HG02884 (cell line): ENCODE results near the gene FFAR1.
A peak's percentile ranks its signal among the peaks of the same experiment; 100 is the strongest.

Source experiments
- ATAC-seq: cut with Tn5 transposase; IDR thresholded peaks from one replicate; pipeline ENCODE4 v1.9.1; 2021; ENCODE audit warnings: mild to moderate bottlenecking, moderate library complexity; ENCODE audit not compliant: unreplicated experiment

Gene FFAR1, protein sequence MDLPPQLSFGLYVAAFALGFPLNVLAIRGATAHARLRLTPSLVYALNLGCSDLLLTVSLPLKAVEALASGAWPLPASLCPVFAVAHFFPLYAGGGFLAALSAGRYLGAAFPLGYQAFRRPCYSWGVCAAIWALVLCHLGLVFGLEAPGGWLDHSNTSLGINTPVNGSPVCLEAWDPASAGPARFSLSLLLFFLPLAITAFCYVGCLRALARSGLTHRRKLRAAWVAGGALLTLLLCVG (N-terminal part only)

DNA sequence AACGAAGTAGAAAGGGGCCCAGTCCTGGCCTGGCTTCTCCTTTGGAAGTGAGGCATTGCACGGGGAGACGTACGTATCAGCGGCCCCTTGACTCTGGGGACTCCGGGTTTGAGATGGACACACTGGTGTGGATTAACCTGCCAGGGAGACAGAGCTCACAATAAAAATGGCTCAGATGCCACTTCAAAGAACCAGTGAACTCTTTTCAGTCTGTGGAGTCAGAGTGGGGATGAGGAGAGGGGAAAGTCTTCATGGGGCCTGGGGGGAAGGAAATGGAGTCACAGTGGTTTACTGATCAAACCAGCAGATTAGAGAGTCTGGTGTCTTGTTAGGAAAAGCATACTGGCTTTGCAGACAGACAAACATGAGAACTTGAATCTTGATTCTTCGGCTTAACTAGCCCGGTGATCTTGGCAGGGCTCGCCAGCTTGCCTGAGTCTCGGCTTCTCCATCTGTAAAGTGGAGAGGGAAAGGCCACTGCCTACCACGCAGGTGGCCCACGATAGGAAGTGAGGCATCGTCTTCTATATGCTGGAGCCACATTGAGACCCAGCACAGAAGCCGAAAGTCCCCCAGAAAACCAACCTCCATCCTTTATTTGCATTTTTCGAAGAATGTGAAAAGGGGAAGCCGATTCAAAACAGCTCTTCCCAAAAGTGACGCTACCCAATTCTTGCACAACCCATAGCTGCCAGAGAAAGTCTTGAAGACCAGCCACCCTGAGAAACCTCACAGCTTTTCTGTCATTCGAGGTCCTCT lies at the start of gene FFAR1:
TSS of gene FFAR1 (plus strand) at position 732 of the 759 bp plus-strand sequence. CDS start 3,650 bp downstream, outside the sequence.
- peak; percentile 51 for ATAC-seq

DNA sequence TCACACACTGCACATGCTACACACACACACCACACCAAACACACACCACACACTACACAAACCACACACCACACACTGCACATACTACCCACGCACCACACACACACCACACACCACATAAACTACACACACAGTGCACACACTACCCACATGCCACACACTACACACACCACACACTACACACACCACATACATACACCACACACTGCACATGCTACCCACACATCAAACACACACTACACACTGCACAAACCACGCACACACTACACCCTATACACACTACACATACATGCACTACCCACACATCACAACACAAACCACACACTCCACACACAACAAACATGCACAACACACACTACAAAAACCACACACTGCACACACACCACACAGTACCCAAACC lies 49.8 kb upstream of the FFAR1 start:
- no peak for ATAC-seq

DNA sequence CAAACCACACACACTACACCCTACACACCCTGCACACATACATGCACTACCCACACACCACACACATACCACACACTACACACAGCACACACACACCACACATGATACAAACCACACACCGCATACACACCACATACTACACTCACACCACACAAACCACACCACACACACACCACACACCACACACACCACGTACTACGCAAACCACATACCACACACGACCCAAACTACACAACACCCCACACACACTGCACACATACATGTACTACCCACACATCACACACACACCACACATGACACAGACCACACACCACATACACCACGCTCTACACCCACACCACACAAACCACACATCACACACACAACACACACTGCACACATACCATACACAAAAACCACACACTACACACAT lies 49.1 kb upstream of the FFAR1 start:
- ATAC-seq, result no peak

DNA sequence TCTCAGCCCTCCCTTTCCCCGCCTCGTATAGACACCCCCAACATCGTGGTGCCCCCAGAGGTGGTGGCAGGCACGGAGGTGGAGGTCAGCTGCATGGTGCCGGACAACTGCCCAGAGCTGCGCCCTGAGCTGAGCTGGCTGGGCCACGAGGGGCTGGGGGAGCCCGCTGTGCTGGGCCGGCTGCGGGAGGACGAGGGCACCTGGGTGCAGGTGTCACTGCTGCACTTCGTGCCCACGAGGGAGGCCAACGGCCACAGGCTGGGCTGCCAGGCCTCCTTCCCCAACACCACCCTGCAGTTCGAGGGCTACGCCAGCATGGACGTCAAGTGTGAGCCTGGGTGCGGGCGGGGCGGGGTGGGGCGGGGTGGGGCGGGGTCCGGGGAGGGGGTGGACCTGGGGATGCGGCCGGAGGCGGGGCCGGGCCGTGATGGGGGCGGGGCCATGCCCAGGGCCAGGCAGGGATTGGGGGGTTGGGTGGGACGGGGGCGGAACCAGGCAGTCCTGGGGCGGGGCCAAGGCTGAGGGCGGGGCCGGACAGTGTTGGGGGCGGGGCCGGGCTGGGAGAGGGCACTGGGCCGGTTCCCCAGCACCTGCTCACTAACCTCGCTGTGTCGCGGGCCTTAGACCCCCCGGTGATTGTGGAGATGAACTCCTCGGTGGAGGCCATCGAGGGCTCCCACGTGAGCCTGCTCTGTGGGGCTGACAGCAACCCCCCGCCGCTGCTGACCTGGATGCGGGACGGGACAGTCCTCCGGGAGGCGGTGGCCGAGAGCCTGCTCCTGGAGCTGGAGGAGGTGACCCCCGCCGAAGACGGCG lies 48.0 kb upstream of the FFAR1 start:
- ATAC-seq, result no peak

DNA sequence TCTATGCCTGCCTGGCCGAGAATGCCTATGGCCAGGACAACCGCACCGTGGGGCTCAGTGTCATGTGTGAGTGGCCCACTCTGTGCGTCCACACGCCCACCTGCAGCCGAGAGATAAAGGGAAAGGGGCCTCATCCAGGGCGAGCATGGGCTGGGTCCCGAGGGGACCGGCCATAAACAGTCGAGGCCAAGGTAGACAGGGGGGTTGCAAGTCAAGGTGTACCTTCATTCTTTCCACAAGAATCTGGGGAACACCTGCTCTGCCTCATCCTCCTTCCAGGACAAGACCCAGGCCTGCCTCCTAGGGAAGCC lies 47.4 kb upstream of the FFAR1 start:
- ATAC-seq, result no peak

DNA sequence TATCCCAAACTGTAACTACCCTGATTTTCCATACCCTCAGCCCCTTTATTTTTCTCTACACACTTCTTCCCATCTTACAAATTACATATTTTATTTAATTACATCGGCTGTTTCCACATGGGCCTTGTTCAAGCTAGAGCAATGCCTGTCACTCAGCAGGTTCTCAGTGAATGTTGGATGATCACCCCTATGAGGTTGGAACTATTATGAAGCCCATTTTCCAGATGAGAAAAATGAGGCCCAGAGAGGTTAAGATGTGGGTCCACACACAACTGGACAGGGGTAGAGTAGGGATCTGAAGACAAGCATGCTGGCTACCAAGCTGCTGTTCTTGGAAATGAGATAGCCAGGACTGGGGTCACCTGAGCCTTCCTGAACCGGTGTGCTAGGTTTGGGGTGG lies 45.7 kb upstream of the FFAR1 start:
- no peak for ATAC-seq

DNA sequence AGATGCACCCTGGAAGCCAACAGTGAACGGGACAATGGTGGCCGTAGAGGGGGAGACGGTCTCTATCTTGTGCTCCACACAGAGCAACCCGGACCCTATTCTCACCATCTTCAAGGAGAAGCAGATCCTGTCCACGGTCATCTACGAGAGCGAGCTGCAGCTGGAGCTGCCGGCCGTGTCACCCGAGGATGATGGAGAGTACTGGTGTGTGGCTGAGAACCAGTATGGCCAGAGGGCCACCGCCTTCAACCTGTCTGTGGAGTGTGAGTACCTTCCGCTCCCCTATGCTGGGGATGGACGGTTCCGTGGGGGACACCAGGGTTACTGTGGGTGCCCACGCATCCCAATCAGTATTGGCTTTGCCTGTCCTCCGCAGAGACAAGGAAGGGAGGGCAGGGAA lies 45.3 kb upstream of the FFAR1 start:
- ATAC-seq, result no peak

DNA sequence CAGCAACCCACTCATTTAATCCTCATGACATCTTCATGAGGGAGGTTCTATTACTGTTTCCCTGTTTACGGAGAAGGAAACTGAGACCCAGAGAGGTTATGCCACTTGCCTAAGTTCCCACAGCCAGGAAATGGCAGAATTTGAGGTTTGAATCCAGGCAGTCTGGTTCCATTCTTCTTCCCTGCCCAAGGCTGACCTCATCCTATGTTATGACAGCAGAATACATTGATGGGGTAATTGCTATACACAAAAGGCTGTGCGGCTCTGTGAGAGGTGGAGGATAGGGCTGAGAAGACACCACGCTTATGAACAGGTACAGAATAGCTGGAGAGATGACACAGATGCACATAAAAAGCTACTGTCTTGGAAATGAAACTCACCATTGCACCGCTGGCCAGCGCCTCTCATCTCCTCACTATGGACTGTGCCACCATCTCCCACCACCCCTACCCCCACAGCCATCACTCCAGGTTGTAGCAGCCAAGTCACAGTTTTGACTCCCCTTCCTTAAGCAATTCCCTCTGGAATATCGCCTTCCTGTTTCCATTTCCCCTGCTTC lies 44.3 kb upstream of the FFAR1 start:
- no peak for ATAC-seq

DNA sequence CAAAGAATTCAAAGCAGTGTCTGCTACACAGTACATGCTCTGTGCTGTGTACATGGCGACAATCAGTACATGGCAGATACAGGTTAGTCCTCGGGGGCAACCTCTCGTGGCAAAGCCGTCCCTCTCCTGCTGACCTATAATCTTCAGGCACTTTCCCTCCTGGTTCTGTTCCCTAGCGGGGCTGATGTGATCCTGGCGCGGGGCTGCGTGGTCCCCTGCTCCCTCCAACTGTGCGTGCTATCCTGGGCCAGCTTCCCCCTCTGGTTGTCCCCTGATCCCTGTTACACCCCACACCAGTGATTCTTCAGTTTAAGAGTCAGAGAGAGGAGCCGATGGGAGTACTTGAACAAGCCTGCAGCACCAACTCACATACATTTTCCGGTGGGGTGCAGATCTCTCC lies 43.7 kb upstream of the FFAR1 start:
- ATAC-seq, result no peak

DNA sequence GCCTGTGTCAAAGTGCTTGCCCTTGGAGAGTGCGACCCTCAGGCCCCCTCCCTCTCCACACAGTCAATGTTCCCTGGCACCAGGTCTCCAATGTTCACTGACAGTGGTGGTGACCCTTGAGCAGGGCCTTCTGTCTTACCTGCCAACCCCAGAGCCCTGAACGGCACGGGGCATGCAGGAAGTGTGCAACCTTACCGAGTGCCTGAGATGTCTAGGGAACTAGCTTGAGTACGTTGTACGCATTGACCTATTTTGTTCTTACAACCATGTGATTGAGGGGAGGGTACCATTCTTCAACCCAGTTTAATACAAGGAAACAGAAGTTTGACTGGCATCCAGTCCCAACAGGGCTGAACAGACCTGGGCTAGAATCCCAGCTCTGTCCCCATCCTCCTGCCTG lies 42.5 kb upstream of the FFAR1 start:
- no peak for ATAC-seq

DNA sequence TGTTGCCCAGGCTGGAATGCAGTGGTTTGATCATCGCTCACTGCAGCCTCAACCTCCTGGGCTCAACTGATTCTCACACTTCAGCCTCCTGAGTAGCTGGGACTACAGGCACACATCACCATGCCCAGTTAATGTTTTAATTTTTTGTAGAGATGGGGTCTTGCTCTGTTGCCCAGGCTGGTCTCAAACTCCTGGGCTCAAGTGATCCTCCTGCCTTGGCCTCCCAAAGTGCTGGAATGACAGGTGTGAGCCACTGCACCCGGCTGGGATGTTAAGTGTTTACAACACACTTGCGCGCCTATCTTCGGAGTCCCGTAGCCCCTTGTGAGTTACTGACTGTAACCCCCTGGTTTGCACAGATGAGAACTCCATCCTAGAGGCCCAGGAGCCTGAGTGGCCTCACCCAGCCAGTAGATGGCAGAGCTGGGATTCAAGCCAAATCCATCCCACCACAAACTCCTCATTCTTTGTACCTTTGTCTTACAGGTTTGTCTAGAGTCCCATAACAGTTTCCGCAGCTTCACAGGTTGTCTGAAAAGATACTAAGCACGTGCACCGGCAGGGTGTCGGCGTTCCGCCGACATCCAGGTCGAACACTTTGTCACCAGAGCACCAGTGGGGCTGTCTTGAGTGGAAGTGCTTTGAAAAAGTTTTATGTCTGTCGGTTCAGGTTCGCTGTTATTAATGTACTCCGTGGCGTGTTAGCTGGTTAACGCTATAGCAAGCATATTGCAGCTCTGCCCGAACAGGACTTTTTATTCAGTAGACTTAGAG lies 41.0 kb upstream of the FFAR1 start:
- no peak for ATAC-seq

DNA sequence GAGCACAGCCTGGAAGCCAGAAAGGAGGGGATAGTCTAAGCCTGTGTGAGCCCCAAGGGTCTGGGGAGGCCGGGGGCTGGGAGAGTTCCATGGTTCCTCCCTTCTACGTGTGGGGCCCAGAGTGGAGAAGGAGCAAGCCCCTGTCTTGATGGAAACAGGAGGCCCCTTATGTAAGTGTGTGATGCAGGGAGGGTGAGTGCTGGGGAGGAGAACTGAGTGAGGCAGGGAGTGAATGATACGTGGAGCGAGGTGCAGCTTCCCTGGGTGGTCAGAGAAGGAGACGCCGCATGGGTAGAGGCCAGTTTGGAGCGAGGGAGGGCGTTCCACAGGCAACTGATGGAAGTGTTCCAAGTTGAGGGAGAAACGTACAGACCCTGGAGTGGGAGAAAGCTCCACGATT lies 39.8 kb upstream of the FFAR1 start:
- no peak for ATAC-seq

DNA sequence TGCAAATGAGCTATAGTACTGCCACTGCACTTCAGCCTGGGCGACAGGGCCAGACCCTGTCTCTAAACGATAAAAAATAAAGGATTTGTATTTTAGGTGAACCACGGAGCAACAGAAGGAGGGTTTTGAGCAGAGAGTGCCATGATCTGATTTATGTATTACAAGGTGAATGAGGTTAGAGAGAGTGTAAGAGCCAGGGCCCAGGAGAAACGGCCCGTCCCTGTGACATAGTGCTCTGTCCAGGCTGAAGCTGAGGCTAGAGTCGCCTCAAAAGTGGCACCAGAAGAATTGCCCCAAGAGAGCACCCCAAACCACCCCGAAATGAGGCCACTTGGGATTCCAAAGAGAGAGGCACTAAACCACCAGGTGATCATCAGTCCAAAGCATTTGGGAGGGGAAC lies 38.8 kb upstream of the FFAR1 start:
- no peak for ATAC-seq

DNA sequence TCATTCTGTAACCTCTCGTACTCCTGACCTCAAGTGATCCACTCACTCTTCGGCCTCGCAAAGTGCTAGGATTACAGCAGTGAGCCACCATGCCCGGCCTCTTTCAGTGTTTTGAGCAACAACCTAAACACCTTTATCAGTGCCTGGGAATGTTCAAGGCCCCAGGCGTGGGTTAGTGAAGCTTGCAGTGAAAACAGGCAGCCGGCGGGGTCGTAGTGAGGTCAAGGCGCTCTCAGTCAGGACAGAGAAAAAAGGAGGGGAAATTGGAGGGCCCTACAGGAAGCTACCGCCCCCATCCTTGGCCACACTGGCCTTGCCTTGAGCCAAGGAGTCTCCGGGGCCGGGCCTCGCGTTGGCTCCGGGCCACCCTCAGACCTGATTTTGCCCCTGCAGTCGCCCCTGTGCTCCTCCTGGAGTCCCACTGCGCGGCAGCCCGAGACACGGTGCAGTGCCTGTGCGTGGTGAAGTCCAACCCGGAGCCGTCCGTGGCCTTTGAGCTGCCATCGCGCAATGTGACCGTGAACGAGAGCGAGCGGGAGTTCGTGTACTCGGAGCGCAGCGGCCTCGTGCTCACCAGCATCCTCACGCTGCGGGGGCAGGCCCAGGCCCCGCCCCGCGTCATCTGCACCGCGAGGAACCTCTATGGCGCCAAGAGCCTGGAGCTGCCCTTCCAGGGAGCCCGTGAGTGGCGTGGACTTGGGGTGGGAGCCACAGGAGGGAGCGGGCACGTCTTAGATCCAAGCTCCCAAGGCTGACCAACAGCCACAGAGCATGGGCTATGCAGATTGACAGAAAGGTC lies 38.0 kb upstream of the FFAR1 start:
- no peak for ATAC-seq

DNA sequence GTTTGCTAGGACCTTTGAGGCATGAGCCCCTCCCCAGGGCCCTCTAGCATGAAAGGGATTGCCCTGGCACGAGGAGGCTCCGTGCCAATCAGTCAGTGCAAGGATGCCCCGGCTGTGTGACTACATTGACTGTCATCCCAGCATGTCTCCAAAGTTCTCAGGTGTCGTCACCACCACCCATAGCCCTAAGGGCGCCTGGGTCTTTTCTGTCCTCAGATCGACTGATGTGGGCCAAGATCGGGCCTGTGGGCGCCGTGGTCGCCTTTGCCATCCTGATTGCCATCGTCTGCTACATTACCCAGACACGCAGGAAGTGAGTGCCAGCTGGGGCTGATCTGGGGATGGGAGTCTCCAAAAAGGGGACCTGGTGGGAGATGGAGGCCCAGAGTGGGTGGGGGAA lies 37.4 kb upstream of the FFAR1 start:
- ATAC-seq, result no peak

DNA sequence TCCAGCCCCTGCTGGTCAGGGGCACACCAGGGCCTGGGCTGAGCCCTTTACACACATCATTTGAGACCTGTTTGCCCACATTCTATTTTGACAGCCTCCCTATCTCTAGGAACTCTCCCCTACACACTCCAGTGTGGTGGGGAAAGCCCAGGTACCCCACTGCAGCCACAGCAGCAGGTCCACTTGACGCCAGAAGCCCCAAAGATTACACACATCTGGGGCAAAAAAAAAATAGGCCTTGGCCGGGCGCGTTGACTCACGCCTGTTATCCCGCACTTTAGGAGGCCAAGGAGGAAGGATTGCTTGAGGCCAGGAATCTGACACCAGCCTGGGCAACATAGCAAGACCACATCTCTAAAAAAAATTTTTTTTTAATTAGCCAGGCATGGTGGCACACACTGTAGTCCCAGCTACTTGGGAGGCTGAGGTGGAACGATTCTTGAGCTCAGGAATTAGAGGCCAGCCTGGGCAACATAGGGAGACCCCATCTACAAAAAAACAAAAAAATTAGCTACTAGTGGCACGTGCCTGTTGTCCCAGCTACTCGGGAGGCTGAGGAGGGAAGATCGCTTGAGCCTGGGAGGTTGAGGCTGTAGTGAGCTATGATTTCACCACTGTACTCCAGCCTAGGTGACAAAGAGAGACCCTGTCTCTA lies 36.8 kb upstream of the FFAR1 start:
- ATAC-seq, result no peak

DNA sequence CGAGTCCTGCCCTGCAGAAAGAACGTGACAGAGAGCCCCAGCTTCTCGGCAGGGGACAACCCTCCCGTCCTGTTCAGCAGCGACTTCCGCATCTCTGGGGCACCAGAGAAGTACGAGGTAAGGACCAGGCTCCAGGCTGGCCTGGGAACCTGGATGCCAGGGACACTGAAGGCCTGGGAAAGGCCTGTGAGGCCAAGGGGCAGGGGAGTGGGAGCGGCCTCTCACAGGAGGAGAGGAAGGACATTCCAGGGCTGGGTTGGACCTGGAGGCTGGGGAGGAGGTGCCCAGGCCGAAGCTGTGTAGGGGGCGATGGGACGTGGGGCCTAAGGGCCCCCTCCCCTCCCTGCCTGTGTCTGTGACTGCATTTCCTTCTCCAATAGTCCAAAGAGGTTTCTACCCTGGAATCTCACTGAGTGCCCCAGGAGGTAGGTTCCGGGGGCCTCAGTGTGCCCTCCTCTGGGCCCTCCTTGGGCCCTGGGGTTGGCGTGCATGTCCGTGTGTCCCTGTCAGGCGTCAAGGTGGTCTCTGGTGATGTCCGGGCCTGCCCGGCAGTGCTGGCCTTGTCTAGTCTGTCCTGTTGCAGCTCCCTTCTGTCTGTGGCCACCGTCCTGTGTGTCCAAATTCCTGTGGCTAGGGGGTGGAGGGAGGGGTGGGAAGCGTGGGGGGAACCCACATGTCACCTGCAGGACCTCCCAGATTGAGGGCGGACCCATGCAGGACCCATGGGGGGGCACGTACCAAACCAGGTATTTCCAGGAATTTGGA lies 35.6 kb upstream of the FFAR1 start:
- ATAC-seq, result no peak

DNA sequence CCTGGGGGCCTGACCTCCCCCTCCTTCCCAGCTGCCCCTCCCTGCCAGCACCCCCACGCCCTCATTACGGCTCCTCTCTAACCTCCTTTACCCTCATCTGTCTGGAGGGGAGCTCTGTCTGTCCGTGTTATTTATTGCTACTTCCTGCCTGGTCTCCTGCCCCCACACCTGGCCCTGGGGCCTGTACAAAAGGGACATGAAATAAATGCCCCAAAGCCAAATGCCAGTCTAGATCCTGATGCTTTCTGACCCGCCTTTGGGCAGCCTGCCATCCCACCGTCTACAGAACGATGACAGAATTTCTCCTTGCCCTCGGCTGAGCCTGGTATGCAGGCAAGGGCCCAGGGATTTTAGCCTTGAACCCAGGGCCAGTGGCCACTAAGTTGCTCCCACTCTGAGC lies 34.1 kb upstream of the FFAR1 start:
- ATAC-seq, result no peak

DNA sequence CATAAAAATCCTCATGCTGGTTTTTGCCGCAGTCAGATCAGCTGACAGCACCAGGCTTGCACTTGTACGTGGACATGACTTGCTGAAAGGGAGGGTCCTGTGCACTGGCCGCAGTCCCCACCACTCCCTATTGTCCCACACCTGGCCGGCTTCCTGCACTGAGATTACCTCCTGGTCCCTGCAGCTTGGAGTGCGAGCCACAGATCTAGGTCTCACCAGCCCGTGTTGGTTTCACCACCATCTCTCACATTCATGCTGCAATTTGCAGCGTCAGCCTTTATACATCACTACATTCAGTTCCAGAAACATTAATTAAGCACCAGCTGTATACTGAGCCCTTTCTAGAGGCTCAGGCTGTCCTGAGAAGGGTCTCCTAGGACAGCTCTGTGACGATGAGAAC lies 33.7 kb upstream of the FFAR1 start:
- ATAC-seq, result no peak
